ENCODE results near the gene ATOSB. TPM values are rescaled to one million over a fixed set of nuclear protein-coding genes. Genes with fewer than 3 reads are reported as not detected.
"Not testable (repeated sequence)": the region's sequence is repeated elsewhere in the genome, so short reads cannot be mapped to it uniquely, and the experiment has no call there.

Gene ATOSB
- polyA plus RNA-seq (ENCODE audit: insufficient read length in 4 of 4) = 10 to 100 TPM; 11.4 to 15.0 (median 13.4) TPM

DNA sequence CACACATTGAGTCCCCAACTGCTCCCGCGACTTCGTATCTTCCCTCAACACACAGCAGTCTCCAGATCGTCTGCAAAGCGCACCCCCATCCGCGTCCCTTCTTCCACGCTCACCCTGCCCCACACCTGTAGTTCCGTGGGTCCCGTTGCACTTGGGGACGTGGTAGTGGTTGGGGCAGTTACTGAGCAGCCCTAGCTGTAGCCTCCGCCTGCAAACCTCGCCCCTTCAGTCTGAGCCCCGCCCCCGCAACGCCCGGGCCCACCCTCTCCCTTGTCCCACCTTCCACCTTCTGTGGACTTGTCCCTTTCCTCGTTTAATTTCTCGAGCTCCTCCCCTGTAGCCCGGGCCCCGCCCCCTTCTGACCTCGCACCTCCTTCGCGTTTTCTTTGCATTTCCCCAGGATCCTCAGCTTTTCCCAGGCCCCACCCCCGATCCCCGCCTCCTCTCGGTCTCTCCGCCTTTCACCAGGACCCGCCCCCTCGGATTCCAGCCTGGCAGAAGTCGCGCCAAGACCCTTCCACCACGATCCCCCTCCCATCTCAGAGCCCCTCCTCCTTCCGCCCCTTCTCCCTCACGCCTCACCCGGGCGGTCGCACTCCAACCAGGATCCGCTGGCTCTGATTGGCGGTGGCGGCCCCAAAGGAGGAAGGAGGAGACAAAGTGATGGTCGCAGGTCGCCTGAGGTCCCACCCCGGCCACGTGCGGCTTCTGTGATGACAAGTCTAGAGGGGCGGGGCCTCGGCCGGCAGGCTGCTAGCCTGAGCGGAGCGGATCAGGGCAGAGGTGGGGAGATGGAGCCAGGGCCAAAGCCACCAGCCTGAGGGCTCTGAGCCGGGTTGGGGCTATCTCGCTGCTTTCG, at the start of gene ATOSB:
Gene ATOSB, minus strand, starts transcription at position 183 of the 859 bp plus-strand sequence. CDS start 7,588 bp downstream, outside the sequence.
- DNase-seq (ENCODE audit: low read depth in 4 of 4, low spot score in 3 of 4) = peak; percentile 93 to 96 (median 94)

DNA sequence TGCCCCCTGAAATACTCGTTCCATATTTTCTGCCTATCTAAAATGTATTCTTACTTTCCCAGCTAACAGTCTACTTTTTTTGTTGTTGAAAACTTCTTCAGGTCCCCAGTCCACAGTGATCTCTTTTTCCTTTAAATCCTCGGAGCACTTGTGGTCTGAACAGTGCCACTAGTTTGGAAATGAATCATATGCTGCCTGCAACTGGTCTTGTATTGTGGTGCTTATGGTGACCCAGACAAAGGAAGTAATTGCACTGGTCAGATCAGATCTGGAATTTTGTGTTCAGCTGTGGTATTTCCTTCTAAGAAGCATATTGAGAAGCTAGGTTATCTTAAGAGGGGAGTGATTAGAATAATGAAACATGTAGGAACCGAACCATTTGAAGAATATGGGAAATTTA, 49.0 kb upstream of the ATOSB start:
- DNase-seq (ENCODE audit: low read depth in 4 of 4, low spot score in 3 of 4) = no peak

GRCh38 chr9:35163413-35163812, 47.8 kb upstream of the ATOSB start:
- no peak for DNase-seq (ENCODE audit: low read depth in 4 of 4, low spot score in 3 of 4)

DNA sequence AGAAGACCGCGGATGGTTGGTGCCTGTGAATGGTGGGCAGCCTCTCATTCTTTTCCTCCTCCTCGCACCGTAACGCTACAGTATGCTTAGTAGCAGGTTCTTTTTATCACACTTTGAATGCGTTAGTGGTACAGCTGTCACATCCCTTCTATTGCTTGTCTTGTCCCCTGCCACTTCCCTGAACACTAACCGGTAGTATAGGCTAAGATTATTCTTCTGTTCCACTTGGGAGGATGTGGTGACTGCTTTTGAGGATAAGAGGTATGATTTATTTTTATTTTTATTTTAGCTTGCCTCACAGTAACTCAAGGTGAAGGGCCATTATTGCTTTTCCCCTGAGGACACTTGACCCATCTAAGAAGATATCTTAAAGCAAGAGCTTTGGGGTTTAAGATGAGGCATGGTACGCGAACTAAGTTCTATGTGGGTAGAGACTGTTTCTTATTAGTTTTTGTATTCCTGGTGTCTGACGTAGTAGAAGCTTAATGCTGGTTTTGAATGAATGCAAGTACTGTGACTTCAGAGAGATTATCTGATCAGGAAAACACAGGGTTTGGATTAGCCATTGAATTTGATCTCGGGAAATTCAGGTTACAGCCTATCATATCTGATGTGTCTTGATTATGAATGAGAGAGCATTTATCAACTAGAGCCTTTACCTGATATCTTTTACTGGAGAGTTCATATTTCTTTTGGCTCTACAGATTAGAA, 47.1 kb upstream of the ATOSB start:
- peak in 1 of 4 donors; percentile 10 for DNase-seq (ENCODE audit: low read depth in 4 of 4, low spot score in 3 of 4)

DNA sequence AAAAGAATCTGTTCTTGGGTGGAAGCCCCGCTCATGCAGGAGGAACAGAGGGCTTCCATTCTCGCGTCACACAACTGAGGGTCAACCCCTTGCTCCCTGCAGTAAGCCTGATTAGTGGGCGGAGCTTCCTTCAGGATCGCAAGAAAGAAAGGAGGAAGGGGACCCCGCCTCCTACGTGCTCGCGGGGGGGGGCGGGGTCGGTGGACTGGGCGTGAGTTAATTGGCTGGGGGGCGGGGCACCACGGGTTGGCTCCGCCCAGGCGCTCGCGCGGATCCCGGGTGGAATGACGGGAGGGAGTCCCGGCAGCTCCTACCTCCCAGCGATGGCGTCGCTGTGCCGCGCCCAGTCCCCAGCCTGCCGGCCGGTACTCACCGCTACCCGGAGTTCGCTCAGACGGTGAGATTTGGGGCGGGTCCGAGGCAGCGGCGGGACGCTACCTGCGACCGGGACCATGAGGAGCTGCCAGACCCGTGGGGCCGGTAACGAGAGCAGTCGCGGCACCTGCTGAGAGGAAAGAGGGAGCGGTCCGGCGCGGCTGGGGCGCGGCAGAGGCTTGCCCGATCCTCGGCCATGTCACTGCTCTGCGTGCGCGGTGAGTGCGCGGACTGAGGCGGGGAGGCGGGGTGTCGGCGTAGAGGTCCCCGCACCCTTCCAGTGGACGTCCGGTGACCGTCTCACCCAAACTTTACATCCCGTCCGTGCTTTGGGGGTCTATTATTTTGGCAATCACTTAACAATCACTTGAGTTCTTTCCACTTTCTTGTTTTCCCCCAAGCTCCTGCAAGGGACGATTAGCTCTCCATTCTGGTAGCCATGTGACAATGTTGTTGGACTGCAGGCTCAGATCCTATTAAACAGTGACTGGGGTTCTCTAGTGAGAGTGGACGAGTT, 46.3 kb upstream of the ATOSB start, which contains the start of gene UNC13B:
Gene UNC13B, plus strand, starts transcription at position 297 of the 892 bp plus-strand sequence. Its CDS starts 275 bp downstream, at position 572.
- peak; percentile 78 to 88 (median 86) for DNase-seq (ENCODE audit: low read depth in 4 of 4, low spot score in 3 of 4)

- no peak for DNase-seq (ENCODE audit: low read depth in 4 of 4, low spot score in 3 of 4)
These were observed 43.0 kb upstream of the ATOSB start for GRCh38 chr9:35158501-35159280.

GRCh38 chr9:35157836-35158235, 42.2 kb upstream of the ATOSB start:
- DNase-seq (ENCODE audit: low read depth in 4 of 4, low spot score in 3 of 4) = not testable (repeated sequence)

DNA sequence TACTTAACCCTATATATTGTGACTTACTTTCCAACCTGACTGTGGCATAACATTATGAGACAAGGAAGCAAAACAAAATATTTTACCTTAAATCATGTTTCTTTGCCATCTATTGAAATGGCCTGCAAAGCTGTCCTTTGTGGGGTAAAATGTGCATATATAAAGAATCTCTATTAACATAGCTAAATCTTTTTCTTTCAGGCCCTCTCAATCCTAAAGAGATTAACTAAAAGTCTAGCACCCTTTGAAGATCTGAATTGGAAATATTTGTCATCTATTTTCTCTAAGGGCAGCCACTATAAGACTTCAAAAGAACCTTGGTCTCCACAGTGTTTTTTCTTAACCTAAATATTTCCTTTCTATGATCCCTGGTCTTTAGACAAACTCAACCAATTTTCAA, 41.1 kb upstream of the ATOSB start:
- no peak for DNase-seq (ENCODE audit: low read depth in 4 of 4, low spot score in 3 of 4)

- DNase-seq (ENCODE audit: low read depth in 4 of 4, low spot score in 3 of 4) = no peak
These were observed 37.3 kb upstream of the ATOSB start for GRCh38 chr9:35152926-35153325.

DNA sequence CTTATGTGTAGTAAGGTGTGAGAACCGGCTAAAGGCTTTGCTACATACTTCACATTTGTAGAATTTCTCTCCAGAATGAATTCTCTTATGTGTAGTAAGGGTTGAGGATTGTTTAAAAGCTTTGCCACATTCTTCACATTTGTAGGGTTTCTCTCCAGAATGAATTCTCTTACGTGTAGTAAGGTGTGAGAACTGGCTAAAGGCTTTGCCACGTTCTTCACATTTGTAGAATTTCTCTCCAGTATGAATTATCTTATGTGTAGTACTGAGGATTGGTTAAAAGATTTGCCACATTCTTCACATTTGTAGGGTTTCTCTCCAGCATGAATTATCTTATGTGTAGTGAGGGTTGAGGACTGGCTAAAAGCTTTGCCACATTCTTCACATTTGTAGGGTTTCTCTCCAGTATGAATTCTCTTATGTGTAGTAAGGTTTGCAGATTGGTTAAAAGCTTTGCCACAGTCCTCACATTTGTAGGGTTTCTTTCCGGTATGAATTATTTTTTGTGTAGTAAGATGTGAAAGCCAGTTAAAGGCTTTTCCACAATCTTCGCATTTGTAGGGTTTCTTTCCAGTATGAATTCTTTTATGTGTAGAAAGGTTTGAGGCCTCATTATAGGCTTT, 32.4 kb upstream of the ATOSB start:
- not testable (repeated sequence) for DNase-seq (ENCODE audit: low read depth in 4 of 4, low spot score in 3 of 4)

GRCh38 chr9:35142037-35142436, 26.4 kb upstream of the ATOSB start:
- no peak for DNase-seq (ENCODE audit: low read depth in 4 of 4, low spot score in 3 of 4)

- no peak for DNase-seq (ENCODE audit: low read depth in 4 of 4, low spot score in 3 of 4)
These were observed 24.4 kb upstream of the ATOSB start for GRCh38 chr9:35140093-35140492.

GRCh38 chr9:35136866-35137265, 21.2 kb upstream of the ATOSB start:
- no peak for DNase-seq (ENCODE audit: low read depth in 4 of 4, low spot score in 3 of 4)

DNA sequence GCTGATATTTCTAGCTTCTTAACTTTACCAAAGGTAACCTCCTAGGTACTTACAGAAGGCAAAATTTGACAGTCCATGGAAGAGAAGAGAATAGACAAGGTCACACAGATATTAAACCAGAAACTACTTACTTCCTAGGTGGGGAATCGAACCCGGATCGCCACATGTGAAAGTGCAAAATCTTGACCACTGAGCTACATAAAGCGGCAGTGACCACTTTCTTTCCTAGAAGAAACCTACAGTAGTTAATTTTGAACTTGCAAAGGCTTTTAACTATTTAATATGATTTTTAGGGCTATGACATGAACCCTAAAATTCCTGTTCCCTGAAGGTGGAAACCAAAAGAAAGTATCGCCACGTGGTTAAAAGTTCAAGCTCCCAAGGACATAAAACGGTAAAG, 20.3 kb upstream of the ATOSB start:
- DNase-seq (ENCODE audit: low read depth in 4 of 4, low spot score in 3 of 4) = no peak

- no peak for DNase-seq (ENCODE audit: low read depth in 4 of 4, low spot score in 3 of 4)
These were observed 19.3 kb upstream of the ATOSB start for GRCh38 chr9:35134920-35135319.

- DNase-seq (ENCODE audit: low read depth in 4 of 4, low spot score in 3 of 4) = peak; percentile 84 to 92 (median 84)
These were observed 1.4 kb upstream of the ATOSB start for GRCh38 chr9:35116898-35117551.

- DNase-seq (ENCODE audit: low read depth in 4 of 4, low spot score in 3 of 4) = no peak
These were observed 856 bp upstream of the ATOSB start for GRCh38 chr9:35116539-35116897.

DNA sequence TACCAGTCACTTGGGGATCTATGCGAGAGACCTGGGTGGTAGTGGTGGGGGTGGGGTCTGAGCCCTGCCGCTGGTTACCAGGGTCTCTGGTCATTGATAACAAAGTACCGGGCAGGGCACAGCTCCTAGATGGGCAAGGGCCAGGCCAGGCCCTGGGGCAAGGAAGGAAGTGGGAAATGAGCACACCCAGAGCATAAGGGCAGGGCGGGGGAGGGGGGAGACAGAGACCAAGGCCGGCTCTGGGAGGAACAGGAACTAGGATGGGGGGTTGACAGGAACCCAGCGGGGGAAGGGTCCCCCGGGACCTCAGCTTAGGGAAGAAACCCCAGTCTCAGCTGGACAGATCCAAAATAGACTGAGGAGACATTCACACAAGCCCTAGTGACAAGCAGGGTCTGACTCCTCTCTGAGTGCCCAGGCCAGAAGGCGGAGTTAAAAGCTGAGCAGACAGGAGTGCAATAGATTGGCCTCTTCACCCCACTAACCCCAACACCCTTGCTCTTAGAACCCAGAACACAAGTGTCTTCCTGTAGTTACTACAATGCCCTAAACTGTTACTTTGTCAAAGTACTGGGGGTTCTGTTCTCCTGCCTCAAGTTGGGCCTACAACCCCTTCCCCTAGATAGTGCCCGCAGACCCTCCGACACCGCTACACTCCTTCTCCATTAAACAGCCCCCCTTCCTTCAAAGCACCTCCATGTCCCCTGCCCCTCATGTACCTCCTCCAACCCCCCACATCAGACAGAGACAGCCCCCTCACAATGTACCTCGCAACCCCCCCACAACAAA, 628 bp downstream of the ATOSB start:
- DNase-seq (ENCODE audit: low read depth in 4 of 4, low spot score in 3 of 4) = no peak
